ENCODE data around the gene PCDH9. TPM values are rescaled to one million over a fixed set of nuclear protein-coding genes. Genes with fewer than 3 reads are reported as not detected.

PCDH9 gene
- total and polyA plus RNA-seq, 10 of the 15 experiments (the other 5 are each of a cell fraction or from before 2014, with no cell fraction given) = 0.02 to 2.3 (median 0.05) TPM; not detected in 1

DNA sequence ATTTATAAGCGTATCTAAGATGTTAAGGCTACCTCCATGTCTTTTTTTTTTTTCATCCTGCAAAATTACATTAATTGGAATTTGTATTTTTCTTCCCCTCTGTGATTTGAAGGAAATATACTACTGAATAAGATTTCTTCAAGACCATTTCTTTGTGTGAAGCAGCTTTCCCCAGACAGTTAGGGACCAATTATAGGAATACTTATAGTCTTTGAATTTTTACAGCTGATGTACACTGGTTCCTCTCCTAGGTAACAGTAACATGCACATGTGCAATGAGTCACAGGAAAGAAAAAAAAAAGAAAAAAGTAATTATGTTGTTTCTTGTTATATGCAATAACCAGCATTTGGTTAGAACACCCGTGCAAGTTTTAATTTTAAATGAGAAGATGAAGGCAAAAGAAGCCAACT is 82.0 kb downstream of the PCDH9 start:
- no peak overlapping the region for H3K4me3 ChIP-seq
- H3K79me2 ChIP-seq (ENCODE audit: control insufficient read depth, insufficient read depth, low read length) = no peaks in the 10 kb centered on the region
- H3K9ac ChIP-seq (ENCODE audit: control insufficient read depth, insufficient read depth, low read length) = no peak overlapping the region
- DNase-seq (ENCODE audit: low read depth, low spot score) = no peak
- ATAC-seq = no peak
- WGBS (ENCODE audit: insufficient coverage, insufficient replicate concordance, low lambda C conversion rate, missing lambda C conversion rate) = 34% methylated on average over 2 of the region's 2 CpGs
- ChIA-PET CTCF (no interaction called here), SMC1A (ENCODE audit: uncharacterized antibody, unreplicated experiment) (no interaction called here), RAD21 (ENCODE audit: unreplicated experiment) (no interaction called here), POLR2A (interaction anchor here (0.6 kb wide), 1 partner anchor 24 kb away, joined by 3 read pairs; no protein-coding TSS in a partner anchor)
- intact Hi-C loops (cut with micrococcal nuclease; ENCODE audit: unreplicated experiment) (no loop called here), in situ Hi-C loops (cut with MboI) (no loop called here)
- H3K36me3 ChIP-seq (ENCODE audit: control insufficient read depth in 2 of 2, insufficient read depth in 2 of 2, low read length in 1 of 2) = no peaks in the 10 kb centered on the region
- no peaks in the 10 kb centered on the region for H4K20me1 ChIP-seq (ENCODE audit: control insufficient read depth, insufficient read depth)
- no peaks in the 10 kb centered on the region for H3K27me3 ChIP-seq (replicated peaks in 1 of 2; ENCODE audit: control insufficient read depth in 2 of 2, insufficient read depth in 2 of 2, low read length in 1 of 2)
- H3K9me3 ChIP-seq (replicated peaks; ENCODE audit: control insufficient read depth, insufficient read depth, low read length) = no peaks in the 10 kb centered on the region
- no peak for FAIRE-seq
- H3K4me1 ChIP-seq (ENCODE audit: control insufficient read depth, insufficient read depth, low read length) = no peaks in the 10 kb centered on the region
- BruUV-seq (replicated peaks) = no TSS peak
- no peak overlapping the region for H3K27ac ChIP-seq (ENCODE audit: control insufficient read depth, insufficient read depth)
- no peak overlapping the region for H2AFZ ChIP-seq (ENCODE audit: control insufficient read depth, low read depth, low read length)
- no peak for TF ChIP-seq CHD2 (IDR thresholded peaks at IDR 0.05; ENCODE audit: borderline replicate concordance, low read depth, low read length)
- no peak for TF ChIP-seq NFXL1 (IDR thresholded peaks at IDR 0.05; ENCODE audit: borderline replicate concordance)
- TF ChIP-seq, protein P1, sequence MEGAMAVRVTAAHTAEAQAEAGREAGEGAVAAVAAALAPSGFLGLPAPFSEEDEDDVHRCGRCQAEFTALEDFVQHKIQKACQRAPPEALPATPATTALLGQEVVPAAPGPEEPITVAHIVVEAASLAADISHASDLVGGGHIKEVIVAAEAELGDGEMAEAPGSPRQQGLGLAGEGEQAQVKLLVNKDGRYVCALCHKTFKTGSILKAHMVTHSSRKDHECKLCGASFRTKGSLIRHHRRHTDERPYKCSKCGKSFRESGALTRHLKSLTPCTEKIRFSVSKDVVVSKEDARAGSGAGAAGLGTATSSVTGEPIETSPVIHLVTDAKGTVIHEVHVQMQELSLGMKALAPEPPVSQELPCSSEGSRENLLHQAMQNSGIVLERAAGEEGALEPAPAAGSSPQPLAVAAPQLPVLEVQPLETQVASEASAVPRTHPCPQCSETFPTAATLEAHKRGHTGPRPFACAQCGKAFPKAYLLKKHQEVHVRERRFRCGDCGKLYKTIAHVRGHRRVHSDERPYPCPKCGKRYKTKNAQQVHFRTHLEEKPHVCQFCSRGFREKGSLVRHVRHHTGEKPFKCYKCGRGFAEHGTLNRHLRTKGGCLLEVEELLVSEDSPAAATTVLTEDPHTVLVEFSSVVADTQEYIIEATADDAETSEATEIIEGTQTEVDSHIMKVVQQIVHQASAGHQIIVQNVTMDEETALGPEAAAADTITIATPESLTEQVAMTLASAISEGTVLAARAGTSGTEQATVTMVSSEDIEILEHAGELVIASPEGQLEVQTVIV (IDR thresholded peaks at IDR 0.05; ENCODE audit: borderline replicate concordance, partially characterized antibody) = no peak
- no peak for TF ChIP-seq FOS (IDR thresholded peaks at IDR 0.05; ENCODE audit: borderline replicate concordance, extremely low read depth, insufficient read length)
- H3K4me2 ChIP-seq (ENCODE audit: control insufficient read depth, insufficient read depth) = no peak overlapping the region
